SW480 (cell line): Measurements from ENCODE around the gene TNNT1.

Experiments used
- DNase-seq: peaks from one replicate; pipeline ENCODE4 v3.0.0-alpha.2; 2016; ENCODE audit warnings: low spot score

Gene TNNT1

DNA sequence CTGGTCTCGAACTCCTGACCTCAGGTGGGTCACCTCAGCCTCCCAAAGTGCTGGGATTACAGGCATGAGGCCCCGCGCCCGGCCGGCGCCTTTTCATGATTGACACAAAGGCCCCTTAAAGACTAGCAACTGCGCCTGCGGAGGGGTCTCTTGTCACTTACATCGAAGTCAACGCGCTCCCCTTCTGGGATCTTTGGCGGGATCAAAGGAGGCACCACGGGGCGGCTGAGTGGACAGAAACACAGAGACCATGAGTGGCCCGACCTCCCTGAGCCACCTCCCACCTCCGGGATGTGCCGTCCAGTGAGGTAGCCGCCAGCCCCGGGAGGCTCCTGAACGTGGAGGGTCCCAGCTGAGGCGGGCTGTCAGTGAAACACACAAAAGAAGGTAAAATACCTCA, 7.3 kb downstream of the TNNT1 start:
- no peak for DNase-seq

DNA sequence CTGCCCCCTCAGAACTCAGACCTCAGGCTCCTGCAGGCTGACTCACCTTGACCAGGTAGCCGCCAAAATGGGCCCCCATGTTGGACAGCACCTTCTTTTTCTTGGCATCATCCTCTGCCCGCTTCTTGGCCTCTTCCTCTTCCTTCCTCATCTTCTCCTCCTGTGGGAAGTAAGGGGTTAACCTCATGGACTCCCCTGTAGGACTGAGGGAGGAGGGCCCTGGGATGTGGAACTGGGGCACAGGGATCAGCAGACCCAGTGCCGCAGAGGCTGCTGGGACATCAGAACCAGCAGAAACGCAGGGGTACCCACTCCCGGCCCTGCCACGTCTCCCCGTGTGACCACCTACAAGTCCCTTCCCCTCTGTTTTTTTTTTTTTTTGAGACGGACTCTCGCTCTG, 11.1 kb downstream of the TNNT1 start:
- DNase-seq: no peak

DNA sequence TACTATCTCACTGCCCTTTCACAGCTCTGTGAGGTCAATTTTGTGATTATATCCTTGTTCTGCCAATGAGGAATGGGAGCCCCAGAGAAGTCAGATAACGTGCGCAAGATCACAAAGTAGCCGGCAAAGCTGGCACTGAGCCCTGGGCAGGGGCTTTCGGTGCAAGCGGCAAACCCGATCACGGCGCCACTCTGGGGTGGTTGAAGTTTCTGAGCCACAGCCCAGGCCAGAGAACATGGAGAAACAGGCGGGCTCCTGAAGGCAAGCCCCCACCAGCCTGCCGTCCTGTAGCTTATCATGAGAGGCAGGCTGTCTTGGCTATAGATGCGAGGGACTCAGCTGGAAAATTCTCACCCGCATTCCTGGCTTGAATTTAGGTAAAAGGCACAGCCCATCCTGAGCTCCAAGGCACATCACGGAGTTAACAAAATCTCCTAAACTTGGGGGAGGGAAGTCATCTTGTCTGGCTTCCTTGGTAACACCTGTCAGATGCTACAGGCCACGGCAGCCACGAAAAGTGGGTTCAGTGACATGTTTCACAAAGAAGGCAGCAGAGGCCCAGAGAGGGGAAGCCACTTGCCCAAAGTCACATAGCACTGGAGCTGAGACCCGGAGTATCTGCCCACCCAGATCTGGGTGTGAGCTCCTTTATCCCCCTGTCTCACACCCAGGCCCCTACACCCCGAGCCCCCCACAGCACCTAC, 12.5 kb downstream of the TNNT1 start:
- DNase-seq: no peak

DNA sequence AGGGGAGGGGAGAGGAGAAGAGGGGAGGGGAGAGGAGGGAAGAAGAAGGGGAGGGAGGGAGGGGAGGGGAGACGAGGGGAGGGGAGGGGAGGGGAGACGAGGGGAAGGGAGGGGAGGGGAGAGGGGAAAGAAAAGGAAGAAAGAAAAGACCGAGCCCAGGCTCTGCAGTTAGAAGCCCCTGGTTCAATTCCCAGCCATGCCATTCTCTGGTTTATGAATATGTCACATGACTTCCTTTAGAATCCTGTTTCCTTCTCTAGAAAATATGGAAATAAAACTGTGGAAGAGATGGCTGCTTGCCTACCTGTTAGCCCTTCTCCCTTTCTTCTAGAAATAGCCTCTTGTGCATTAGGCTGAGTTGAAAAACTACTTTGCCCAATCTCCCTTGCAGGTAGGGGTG, 14.3 kb downstream of the TNNT1 start:
- no peak for DNase-seq

DNA sequence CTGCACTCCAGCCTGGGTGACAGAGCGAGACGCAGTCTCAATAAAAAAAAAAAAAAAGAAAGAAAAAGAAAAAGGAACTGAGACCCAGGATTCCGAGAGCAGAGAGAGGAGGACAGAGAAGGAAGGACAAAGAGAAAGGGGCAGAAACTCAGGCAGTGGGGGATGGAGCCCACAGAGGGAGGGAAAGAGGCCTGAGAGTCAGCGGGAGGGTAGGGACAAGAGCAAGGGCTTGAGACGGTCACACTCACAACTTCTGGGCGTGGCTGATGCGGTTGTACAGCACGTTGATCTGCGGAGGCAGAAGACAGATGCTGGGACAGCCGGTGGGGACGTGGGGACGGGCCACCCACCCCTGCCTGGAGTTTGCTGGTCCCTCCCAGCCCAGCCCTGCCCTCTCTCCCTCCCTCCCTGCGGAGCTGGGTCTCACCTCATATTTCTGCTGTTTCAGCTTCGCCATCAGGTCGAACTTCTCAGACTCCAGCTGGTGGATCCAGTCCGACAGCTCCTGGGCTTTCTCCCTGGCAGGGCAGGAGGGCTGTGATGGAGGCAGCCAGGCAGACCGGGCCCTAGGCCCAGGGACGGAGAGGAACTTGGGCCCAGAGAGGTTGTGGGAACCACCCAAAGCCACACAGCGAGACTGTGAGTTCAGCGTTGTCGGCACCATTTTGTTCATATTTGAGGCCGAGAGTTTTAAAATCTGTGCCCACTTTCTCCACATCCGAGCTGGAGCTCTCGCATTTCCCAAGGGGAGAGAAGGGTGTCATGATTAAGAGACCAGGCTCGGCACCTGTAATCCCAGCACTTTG, 15.2 kb downstream of the TNNT1 start:
- DNase-seq: no peak

DNA sequence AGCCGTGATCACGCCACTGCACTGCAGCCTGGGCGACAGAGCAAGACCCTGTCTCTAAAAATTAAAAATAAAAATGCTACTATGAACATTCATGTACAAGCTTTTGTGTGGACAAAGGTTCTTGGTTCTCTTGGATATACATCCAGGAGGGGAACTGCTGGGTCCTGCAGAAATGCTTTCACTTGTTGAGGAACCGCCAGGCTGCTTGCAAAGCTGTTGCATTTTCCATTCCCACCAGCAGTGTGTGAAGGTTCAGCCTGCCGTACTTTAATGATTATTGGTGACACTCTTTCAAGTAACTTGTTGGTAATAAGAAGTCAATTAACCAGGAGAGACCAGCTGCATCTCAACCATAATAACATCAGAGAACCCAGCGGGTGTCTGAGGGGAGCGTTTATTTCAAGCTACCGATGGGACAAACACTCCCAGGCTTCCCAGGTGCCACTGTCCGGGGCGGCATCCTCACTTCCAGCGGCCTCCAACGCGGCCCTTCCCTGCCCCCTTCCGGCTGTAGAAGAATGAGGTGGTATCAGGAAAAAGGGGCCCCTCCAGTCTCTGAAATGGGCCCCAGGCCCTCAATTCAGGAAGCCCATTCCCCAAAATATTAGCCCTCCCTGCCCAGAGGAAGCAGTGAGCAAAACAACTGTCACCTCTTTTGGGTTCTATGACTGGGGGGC, 16.4 kb downstream of the TNNT1 start:
- no peak for DNase-seq

DNA sequence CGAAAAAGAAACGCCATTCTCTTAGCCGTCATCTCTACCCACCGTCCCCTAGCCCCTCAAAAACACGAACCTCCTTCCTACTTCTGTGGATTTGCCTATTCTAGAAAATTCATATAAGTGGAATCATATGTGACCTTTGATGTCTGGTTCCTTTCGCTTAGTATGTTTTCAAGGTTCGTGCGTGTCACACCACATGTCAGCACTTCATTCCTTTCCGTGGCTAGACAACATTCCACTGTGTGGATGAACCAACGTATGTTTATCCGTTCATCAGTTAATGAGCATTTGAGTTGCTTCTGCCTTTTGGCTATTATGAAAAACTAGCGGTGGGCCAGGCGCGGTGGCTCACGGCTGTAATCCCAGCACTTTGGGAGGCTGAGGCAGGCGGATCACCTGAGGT, 17.6 kb downstream of the TNNT1 start:
- DNase-seq: no peak

DNA sequence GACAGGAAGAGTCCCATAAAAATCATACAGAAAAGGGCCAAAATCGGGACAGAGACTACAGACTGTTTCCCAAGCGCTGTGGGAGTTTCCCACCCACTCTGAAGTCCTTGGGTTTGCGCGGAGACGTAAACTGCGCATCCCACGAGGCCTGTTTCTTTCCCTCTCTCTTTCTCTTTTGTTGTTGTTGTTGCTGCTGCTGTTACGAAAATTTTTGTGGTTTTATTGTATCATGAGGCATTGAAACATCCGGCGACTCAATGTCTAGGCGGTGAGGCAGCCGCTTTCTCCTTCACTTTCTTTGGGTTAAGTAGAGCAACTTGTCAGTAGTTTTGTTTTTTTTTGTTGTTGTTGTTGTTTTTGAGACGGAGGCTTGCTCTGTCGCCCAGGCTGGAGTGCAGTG, 30.0 kb downstream of the TNNT1 start:
- no peak for DNase-seq

DNA sequence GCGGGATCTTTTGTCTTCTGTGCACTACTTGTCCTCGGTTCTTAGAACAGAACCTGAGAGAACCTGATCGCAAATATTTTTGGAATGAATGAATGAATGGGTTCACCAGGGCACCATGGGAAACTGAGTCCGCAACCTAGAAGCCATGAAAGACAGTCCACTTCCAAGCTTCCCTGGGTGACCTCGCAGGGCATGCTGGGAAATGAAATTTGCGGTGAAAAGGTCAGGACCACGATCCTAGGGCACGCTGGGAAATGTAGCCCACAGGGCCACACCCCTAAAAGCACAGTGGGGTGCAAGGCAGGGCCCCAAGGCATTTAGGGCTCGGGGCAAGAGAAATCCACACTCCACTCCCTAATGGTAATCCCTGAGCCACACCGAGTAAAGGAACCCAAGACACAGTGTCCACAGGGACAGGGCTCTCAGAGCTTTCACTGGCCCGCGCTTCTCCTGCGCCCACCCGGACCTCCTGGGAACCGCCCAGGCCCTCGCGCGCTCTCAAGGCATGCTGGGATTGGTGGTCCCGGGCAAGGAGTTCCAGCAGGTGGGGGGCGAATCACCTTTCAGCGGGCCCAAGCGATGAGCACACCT, 30.5 kb downstream of the TNNT1 start:
- DNase-seq: peak; percentile 38

DNA sequence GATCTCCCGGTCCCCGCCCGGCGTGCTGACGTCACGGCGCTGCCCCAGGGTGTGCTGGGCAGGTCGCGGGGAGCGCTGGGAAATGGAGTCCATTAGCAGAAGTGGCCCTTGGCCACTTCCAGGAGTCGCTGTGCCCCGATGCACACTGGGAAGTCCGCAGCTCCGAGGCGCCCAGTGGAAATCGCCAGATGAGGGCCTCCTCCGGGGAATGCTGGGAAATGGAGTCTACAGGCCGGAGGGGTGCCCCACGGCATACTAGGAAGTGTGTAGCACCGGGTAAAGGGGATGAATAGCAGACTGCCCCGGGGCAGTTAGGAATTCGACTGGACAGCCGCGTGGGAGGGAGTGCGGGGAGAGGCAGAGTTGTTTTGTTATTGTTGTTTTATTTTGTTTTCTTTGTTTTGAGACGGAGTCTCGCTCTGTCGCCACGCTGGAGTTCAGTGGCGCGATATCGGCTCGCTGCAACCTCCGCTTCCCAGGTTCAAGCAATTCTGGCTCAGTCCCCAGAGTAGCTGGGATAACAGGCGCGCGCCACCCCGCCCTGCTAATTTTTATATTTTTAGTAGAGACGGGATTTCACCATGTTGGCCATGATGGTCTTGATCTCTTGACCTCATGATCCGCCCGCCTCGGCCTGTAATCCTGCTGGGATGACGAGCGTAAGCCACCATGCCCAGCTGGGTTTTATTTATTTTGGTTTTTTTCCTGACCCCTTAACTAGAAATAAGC, 31.2 kb downstream of the TNNT1 start:
- DNase-seq: peak; percentile 100

DNA sequence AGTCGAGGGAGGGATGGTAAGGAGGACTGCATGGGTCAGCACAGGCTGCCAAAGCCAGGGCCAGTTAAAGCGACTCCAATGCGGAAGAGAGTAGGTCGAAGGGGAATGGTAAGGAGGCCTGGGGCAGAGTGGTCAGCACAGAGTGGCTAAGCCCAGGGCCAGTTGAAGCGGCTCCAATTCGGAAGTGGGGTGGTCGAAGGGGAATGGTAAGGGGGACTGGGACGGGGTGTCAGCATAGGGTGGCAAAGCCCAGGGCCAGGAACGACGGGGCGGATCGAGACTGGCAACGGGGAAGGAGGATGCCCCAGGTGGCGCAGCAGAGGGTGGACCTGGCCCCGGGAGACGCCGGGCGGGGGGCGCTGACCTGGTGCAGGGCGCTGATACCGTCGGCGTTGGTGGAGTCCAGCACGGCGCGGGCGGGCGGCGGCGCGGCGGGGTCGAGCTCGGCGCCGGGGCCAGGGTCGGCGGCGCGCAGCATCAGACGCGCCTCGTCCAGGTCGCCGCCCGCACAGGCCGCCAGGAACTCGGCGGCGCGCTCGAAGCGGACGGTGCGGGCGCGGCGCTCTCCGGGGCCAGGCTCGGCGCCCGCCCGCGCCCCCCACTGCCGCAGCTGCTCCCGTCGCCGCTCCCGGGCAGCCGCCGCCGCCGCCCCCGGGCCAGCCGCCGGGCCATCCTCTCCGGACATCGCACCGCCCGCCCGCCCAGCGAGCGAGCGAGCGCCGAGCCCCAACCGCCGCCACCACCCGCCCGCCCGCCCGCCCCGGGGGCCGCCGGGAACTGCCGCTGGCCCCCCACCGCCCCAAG, 31.9 kb downstream of the TNNT1 start, which contains the start of gene PPP1R12C:
PPP1R12C (minus strand) TSS at position 779 of the 804 bp plus-strand sequence; CDS start at position 685, 94 bp downstream.
- DNase-seq: no peak

DNA sequence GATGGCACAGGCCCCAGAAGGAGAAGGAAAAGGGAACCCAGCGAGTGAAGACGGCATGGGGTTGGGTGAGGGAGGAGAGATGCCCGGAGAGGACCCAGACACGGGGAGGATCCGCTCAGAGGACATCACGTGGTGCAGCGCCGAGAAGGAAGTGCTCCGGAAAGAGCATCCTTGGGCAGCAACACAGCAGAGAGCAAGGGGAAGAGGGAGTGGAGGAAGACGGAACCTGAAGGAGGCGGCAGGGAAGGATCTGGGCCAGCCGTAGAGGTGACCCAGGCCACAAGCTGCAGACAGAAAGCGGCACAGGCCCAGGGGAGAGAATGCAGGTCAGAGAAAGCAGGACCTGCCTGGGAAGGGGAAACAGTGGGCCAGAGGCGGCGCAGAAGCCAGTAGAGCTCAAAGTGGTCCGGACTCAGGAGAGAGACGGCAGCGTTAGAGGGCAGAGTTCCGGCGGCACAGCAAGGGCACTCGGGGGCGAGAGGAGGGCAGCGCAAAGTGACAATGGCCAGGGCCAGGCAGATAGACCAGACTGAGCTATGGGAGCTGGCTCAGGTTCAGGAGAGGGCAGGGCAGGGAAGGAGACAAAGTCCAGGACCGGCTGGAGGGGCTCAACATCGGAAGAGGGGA, 32.7 kb downstream of the TNNT1 start:
- DNase-seq: peak; percentile 28

DNA sequence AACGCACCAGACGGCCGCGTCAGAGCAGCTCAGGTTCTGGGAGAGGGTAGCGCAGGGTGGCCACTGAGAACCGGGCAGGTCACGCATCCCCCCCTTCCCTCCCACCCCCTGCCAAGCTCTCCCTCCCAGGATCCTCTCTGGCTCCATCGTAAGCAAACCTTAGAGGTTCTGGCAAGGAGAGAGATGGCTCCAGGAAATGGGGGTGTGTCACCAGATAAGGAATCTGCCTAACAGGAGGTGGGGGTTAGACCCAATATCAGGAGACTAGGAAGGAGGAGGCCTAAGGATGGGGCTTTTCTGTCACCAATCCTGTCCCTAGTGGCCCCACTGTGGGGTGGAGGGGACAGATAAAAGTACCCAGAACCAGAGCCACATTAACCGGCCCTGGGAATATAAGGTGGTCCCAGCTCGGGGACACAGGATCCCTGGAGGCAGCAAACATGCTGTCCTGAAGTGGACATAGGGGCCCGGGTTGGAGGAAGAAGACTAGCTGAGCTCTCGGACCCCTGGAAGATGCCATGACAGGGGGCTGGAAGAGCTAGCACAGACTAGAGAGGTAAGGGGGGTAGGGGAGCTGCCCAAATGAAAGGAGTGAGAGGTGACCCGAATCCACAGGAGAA, 33.5 kb downstream of the TNNT1 start:
- no peak for DNase-seq

DNA sequence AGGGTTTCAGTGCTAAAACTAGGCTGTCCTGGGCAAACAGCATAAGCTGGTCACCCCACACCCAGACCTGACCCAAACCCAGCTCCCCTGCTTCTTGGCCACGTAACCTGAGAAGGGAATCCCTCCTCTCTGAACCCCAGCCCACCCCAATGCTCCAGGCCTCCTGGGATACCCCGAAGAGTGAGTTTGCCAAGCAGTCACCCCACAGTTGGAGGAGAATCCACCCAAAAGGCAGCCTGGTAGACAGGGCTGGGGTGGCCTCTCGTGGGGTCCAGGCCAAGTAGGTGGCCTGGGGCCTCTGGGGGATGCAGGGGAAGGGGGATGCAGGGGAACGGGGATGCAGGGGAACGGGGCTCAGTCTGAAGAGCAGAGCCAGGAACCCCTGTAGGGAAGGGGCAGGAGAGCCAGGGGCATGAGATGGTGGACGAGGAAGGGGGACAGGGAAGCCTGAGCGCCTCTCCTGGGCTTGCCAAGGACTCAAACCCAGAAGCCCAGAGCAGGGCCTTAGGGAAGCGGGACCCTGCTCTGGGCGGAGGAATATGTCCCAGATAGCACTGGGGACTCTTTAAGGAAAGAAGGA, 34.4 kb downstream of the TNNT1 start:
- DNase-seq: no peak

DNA sequence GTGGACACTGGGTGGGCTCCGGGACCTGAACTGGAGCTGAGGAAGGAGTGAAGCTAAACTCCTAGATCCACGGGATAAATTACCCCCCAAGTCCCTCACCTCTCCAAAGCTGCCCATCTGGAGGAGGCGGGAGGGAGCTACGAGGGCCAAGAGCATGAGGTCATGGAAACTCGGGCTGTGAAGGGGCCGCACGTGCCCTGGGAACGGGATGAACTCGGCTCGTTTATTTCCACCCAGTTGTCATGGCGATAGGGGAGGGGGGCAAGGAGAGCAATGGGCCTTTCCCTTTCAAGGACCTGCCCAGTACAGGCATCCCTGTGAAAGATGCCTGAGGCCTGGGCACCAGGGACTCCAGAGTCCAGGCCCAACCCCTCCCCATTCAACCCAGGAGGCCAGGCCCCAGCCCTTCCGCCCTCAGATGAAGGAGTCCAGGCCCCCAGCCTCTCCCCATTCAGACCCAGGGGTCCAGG, 35.4 kb downstream of the TNNT1 start:
- DNase-seq: no peak

DNA sequence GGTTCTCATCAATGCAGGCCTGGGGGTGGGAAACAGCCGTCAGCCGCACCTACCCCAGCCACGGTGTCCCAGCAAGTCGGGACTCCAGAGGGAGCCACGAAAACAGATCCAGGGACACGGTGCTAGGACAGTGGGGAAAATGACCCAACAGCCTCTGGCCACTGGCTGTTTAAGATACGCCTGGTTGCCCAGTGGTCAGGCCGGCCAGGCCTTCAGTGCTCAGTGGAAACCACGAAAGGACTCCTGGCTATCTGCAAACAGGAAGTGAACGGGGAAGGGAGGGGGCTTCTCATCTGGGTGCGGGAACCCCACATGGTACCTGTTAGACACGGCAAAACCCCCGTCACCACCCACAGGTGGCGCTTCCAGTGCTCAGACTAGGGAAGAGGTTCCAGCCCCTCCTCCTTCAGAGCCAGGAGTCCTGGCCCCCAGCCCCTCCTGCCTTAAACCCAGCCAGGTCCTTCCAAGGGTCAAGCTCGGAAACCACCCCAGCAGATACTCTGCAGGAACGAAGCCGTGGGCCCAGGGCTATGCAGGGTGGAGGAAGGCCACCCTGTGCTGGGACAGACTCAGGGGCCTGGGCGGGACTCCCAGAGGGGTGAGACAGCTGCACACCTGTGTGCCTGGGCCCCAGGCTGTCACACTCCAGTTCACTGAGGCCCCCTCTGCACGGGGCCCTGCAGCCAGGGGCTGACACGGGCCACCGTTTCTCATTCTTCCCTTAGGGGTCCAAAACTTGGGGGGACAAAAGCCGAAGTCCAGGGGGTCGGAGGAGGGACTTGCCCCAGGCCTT, 36.0 kb downstream of the TNNT1 start:
- no peak for DNase-seq

DNA sequence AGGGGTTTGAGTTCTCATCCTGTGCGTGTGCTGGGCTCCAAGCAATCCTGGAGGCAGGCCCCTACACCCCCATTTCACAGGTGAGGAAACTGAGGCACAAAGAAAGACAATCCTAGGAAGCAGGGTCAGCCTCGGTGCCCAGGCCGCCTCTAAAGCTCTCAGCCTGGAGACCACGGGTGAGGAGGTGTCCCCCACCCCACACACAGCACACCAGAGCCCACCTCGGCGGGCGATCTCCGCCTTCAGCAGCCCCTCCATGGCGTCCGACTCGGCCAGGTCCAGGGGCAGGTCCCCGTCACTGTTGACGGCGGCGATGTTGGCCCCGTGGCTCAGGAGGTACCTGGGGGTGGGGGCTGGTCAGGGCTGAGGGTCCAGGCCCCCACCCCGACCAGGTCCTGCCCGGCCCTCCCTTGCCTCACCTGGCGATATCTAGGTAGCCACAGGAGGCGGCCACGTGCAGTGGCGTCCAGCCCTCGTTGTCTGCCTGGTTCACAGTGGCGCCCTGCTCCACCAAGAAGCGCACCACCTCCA, 36.7 kb downstream of the TNNT1 start:
- no peak for DNase-seq

DNA sequence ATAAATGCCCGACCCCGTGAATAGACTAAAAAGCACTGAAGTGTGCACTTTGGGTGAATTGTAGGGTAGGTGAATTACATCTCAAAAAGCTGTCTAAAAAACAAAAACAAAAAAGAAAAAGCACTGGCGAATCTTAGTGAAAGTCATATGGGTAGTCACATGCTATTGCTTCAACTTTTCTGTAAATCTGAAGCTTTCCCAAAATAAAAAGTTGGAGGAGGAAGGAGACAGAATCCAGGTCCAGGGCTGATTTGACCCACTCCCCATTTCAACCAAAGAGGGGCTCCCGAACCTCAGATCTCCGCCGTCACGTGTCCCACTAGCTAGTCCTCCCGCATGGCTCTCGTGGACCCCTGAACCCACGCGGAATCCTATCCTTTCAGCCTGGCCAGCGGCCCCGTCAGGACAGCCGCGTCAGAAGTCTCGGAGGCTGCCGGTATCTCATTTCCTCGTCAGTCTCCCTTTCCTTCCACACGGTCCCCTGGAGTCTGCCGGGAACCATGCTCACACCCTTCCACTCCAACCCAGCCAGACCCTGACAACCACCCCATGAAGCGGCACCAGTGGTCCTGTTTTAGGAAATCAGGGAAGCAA, 37.7 kb downstream of the TNNT1 start:
- no peak for DNase-seq
